ENCODE results near the gene ZNF526. TPM values are rescaled to one million over a fixed set of nuclear protein-coding genes. Genes with fewer than 3 reads are reported as not detected.

The ZNF526 gene
- total and polyA plus RNA-seq, 2 donors (not counting 1 experiment from before 2014, with no cell fraction given): 4.9 to 21.3 TPM

- Mint-ChIP-seq H3K4me1 (peaks cover 55% of the 10 kb centered on the region), H3K27ac (no peak overlapping the region), H3K27me3 (no peaks in the 10 kb centered on the region), H3K9me3 (ENCODE audit: insufficient read depth) (no peaks in the 10 kb centered on the region), H3K4me3 (no peak overlapping the region)
- POLR2A ChIA-PET: interaction anchor here (0.7 kb wide), 1 partner anchor 48 kb away, joined by 6 read pairs; no protein-coding TSS in a partner anchor
- no peaks in the 10 kb centered on the region for H3K9me3 ChIP-seq (ENCODE audit: control extremely low read depth in 1 of 3, control insufficient read depth in 2 of 3, insufficient read depth in 1 of 3, low read length in 2 of 3)
- no peaks in the 10 kb centered on the region for H3K27me3 ChIP-seq (replicated peaks in 1 of 4; ENCODE audit: control extremely low read depth in 1 of 4, control insufficient read depth in 3 of 4, insufficient read depth in 4 of 4, low read length in 3 of 4)
- CTCF ChIA-PET: interaction anchor here (0.6 kb wide), 1 partner anchor 79 kb away, joined by 4 read pairs; no protein-coding TSS in a partner anchor
- intact Hi-C loops (cut with micrococcal nuclease): no loop called here
- no peak for DNase-seq
- peak overlapping the region in 1 of 2 donors; percentile 21 for H3K27ac ChIP-seq (ENCODE audit: low read length in 2 of 2)
- peaks cover 8 to 62% of the 10 kb centered on the region in 2 experiments for H3K36me3 ChIP-seq (replicated peaks in 1 of 2; ENCODE audit: control extremely low read depth in 1 of 2, control insufficient read depth in 1 of 2, extremely low read depth in 1 of 2, insufficient read depth in 2 of 2, low read length in 1 of 2)
- 86% methylated on average over 1 of the region's 1 CpG for WGBS (ENCODE audit: insufficient coverage)
- ATAC-seq (ENCODE audit: low read depth): no peak
- H3K79me2 ChIP-seq (ENCODE audit: control insufficient read depth, insufficient read depth, low read length): peaks cover 96% of the 10 kb centered on the region
- no peak overlapping the region for H3K9ac ChIP-seq (ENCODE audit: low read length)
- TF ChIP-seq EZH2 (IDR thresholded peaks at IDR 0.05; ENCODE audit: borderline replicate concordance, insufficient read depth, low read depth, low read length, poor library complexity, severe bottlenecking): no peak
- TF ChIP-seq CTCF (IDR thresholded peaks at IDR 0.05): no peak
- H3K4me2 ChIP-seq (replicated peaks; ENCODE audit: low read depth, low read length, poor library complexity, severe bottlenecking): no peak overlapping the region
- H3K4me3 ChIP-seq (ENCODE audit: control extremely low read depth in 1 of 5, extremely low read depth in 1 of 5, insufficient read depth in 1 of 5, low read depth in 2 of 5, low read length in 4 of 5): no peak overlapping the region
- H4K20me1 ChIP-seq (ENCODE audit: control insufficient read depth, insufficient read depth, low read length, poor library complexity, severe bottlenecking): peaks cover 89% of the 10 kb centered on the region
- H3K4me1 ChIP-seq (ENCODE audit: control insufficient read depth in 2 of 2, insufficient read depth in 2 of 2, low read length in 2 of 2): peaks cover 23 to 29% of the 10 kb centered on the region in 2 donors
- no peak overlapping the region for H2AFZ ChIP-seq (ENCODE audit: insufficient read depth, low read depth, low read length, poor library complexity, severe bottlenecking)
These were observed 7.2 kb upstream of the ZNF526 start for GRCh38 chr19:42212886-42213285.

- POLR2A ChIA-PET: interaction anchor here (0.5 to 0.7 kb wide), 3 partner anchors 21 to 169 kb away, joined by 3 to 8 read pairs (median 4); no protein-coding TSS in a partner anchor
- H3K36me3 ChIP-seq (replicated peaks in 1 of 2; ENCODE audit: control extremely low read depth in 1 of 2, control insufficient read depth in 1 of 2, extremely low read depth in 1 of 2, insufficient read depth in 2 of 2, low read length in 1 of 2): peaks cover 8 to 41% of the 10 kb centered on the region in 2 experiments
- DNase-seq (no peak), ATAC-seq (ENCODE audit: low read depth) (no peak)
- peaks cover 41 to 48% of the 10 kb centered on the region in 2 donors for H3K4me1 ChIP-seq (ENCODE audit: control insufficient read depth in 2 of 2, insufficient read depth in 2 of 2, low read length in 2 of 2)
- peaks cover 92% of the 10 kb centered on the region for H3K79me2 ChIP-seq (ENCODE audit: control insufficient read depth, insufficient read depth, low read length)
- H3K27ac ChIP-seq (ENCODE audit: low read length in 2 of 2): peak overlapping the region in 1 of 2 donors; percentile 98
- H4K20me1 ChIP-seq (ENCODE audit: control insufficient read depth, insufficient read depth, low read length, poor library complexity, severe bottlenecking): peaks cover 68% of the 10 kb centered on the region
- intact Hi-C loops (cut with micrococcal nuclease): no loop called here
- Mint-ChIP-seq H3K27me3 (no peaks in the 10 kb centered on the region), H3K27ac (peak overlapping the region; percentile 56), H3K4me3 (peak overlapping the region; percentile 85), H3K9me3 (ENCODE audit: insufficient read depth) (no peaks in the 10 kb centered on the region), H3K4me1 (peaks cover 62% of the 10 kb centered on the region)
- H3K27me3 ChIP-seq (replicated peaks in 1 of 4; ENCODE audit: control extremely low read depth in 1 of 4, control insufficient read depth in 3 of 4, insufficient read depth in 4 of 4, low read length in 3 of 4): no peaks in the 10 kb centered on the region
- no peak overlapping the region for H3K9ac ChIP-seq (ENCODE audit: low read length)
- H3K4me2 ChIP-seq (replicated peaks; ENCODE audit: low read depth, low read length, poor library complexity, severe bottlenecking): peak overlapping the region; percentile 97
- 71% methylated on average over 5 of the region's 11 CpGs for whole genome bisulfite sequencing (ENCODE audit: insufficient coverage)
- no peak overlapping the region for H2AFZ ChIP-seq (ENCODE audit: insufficient read depth, low read depth, low read length, poor library complexity, severe bottlenecking)
- H3K9me3 ChIP-seq (ENCODE audit: control extremely low read depth in 1 of 3, control insufficient read depth in 2 of 3, insufficient read depth in 1 of 3, low read length in 2 of 3): no peaks in the 10 kb centered on the region
- H3K4me3 ChIP-seq (ENCODE audit: control extremely low read depth in 1 of 5, extremely low read depth in 1 of 5, insufficient read depth in 1 of 5, low read depth in 2 of 5, low read length in 4 of 5): no peak overlapping the region
- CTCF ChIA-PET: interaction anchor here (0.5 to 3.8 kb wide), 5 partner anchors 8 to 106 kb away, joined by 3 to 25 read pairs (median 5); no protein-coding TSS in a partner anchor
- TF ChIP-seq CTCF (IDR thresholded peaks at IDR 0.05): no peak
- TF ChIP-seq EZH2 (IDR thresholded peaks at IDR 0.05; ENCODE audit: borderline replicate concordance, insufficient read depth, low read depth, low read length, poor library complexity, severe bottlenecking): no peak
These were observed 5.2 kb upstream of the ZNF526 start for GRCh38 chr19:42214810-42215485.

Data from B cell (primary cell).